Transverse colon (tissue), 1 donor: ENCODE results near the gene FAM43A.

Experiments
- EP300 ChIP-seq: sonication (generic); formaldehyde crosslinking; IDR thresholded peaks from one replicate; pipeline ENCODE4 v1.6.1; 2017; ENCODE audit warnings: antibody characterized with exemption, low read depth
- POLR2A ChIP-seq: fragments of 450-650 bp; IDR thresholded peaks from one replicate; pipeline ENCODE4 v1.6.1; 2016; ENCODE audit warnings: antibody characterized with exemption, mild to moderate bottlenecking, moderate library complexity

- TF ChIP-seq POLR2A, result no peak
- no peak for TF ChIP-seq EP300
Measured at GRCh38 chr3:194718079-194718478, 32.4 kb downstream of the FAM43A start.
